Stomach (tissue), 9 donors: ENCODE data around the gene NFATC2. TPM values are rescaled to one million over a fixed set of nuclear protein-coding genes. Genes with fewer than 3 reads are reported as not detected.
"Not testable (repeated sequence)": the region's sequence is repeated elsewhere in the genome, so short reads cannot be mapped to it uniquely, and the experiment has no call there.

Source experiments
- DNase-seq, 2 donors: peaks; one replicate each; pipeline versions ENCODE4 v3.0.0 to v3.0.0-alpha.2; 2013 to 2019
- H3K27ac ChIP-seq, 5 donors: fragments of 200-600 bp in 4 of 5; sonication (generic) in 4 of 5; one replicate each; pipeline ENCODE4 v1.5.1; 2013 to 2019; ENCODE audit warnings: mild to moderate bottlenecking in 1 of 5, moderate library complexity in 1 of 5
- H3K27me3 ChIP-seq, 3 donors: fragments of 200-600 bp; sonication (generic); one replicate each; pipeline ENCODE4 v1.5.1; 2017 to 2019; ENCODE audit warnings: mixed run types in 1 of 3
- H3K36me3 ChIP-seq, 4 donors: fragments of 200-600 bp; sonication (generic); 1 replicate in 3 of 4; 2 replicates in 1 of 4; pipeline ENCODE4 v1.5.1; 2016 to 2019
- H3K4me1 ChIP-seq, 4 donors: fragments of 200-600 bp; sonication (generic); one replicate each; pipeline ENCODE4 v1.5.1; 2016 to 2019
- H3K4me3 ChIP-seq, 4 donors: fragments of 200-600 bp; sonication (generic) in 3 of 4; one replicate each; pipeline ENCODE4 v1.5.1; 2016 to 2019; ENCODE audit warnings: mild to moderate bottlenecking in 1 of 4
- H3K9me3 ChIP-seq, 4 donors: fragments of 200-600 bp; sonication (generic); one replicate each; pipeline ENCODE4 v1.5.1; 2016 to 2019
- EP300 ChIP-seq: sonication (generic); formaldehyde crosslinking; IDR thresholded peaks from one replicate; pipeline ENCODE4 v1.6.1; 2017; ENCODE audit warnings: antibody characterized with exemption
- POLR2A ChIP-seq, 4 donors: fragments of 450-650 bp; IDR thresholded peaks; one replicate each; pipeline ENCODE4 v1.6.1; 2016; ENCODE audit warnings: antibody characterized with exemption in 4 of 4, control low read depth in 2 of 4, mild to moderate bottlenecking in 1 of 4, moderate library complexity in 1 of 4
- POLR2AphosphoS5 ChIP-seq, 3 donors: sonication (generic); formaldehyde crosslinking; IDR thresholded peaks; one replicate each; pipeline ENCODE4 v1.6.1; 2016; ENCODE audit warnings: antibody characterized with exemption in 3 of 3
- WGBS, 5 donors: extraction: QIAGEN DNeasy Blood & Tissue Kit in 3 of 5; methylation state at CpG; one replicate each; pipeline versions ENCODE4 v1.1.5 to v1.1.7; 2013 to 2018; 5-methylcytosine and 5-hydroxymethylcytosine counted together
- intact Hi-C: fragments of 100-400 bp; cut with DNase I; formaldehyde crosslinking; loops from one replicate; pipeline ENCODE4 v1.15.1; 2023; ENCODE audit warnings: low total_unique reads
- polyA plus RNA-seq, 3 donors: library from polyadenylated mRNA; stranded (reverse); fragments of 200-250 nt; gene quantifications; one replicate each; pipeline ENCODE4 v1.2.3, GENCODE V29; 2013
- total RNA-seq, 5 donors: library from RNA; depleted of rRNA; stranded (reverse); fragments of >200 nt; gene quantifications; one replicate each; pipeline versions ENCODE4 v1.1.0 to v1.2.3, GENCODE V29; 2014 to 2016
- TF ChIP-seq, protein P1 (sequence below), 7 experiments: fragments of 450-650 bp in 4 of 7; fragments of 200-600 bp in 3 of 7; sonication (generic) in 3 of 7; IDR thresholded peaks; one replicate each; pipeline ENCODE4 v1.5.1; 2016 to 2019; ENCODE audit warnings: antibody characterized with exemption in 7 of 7, control low read depth in 2 of 7, mild to moderate bottlenecking in 1 of 7
- donor health status: healthy with polysubstance abuse.
- donor health status: Bipolar disorder and iron deficiency.
- donor health status: healthy.

The NFATC2 gene
- total and polyA plus RNA-seq, 8 donors, result 1.4 to 31.9 (median 8.6) TPM

DNA sequence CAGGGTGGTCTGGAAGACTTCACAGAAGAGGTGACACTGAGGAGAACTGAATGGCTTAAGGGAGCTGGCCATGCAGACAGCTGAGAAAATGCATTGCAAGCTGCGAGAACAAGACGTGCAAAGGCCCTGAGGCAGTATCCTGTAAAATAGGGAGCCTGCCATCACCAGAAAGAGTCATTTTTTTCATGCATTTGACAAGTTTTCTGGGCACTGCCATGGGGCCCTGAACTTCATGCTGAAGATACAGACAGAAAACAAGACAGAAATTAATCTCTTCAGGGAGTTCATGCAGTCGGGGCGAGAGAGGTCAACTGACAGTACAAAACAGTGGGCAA is 28.9 kb upstream of the NFATC2 start:
- TF ChIP-seq POLR2AphosphoS5 (IDR thresholded peaks at IDR 0.05) (no peak), POLR2A (IDR thresholded peaks at IDR 0.05) (no peak), EP300 (no peak)
- TF ChIP-seq, protein P1, sequence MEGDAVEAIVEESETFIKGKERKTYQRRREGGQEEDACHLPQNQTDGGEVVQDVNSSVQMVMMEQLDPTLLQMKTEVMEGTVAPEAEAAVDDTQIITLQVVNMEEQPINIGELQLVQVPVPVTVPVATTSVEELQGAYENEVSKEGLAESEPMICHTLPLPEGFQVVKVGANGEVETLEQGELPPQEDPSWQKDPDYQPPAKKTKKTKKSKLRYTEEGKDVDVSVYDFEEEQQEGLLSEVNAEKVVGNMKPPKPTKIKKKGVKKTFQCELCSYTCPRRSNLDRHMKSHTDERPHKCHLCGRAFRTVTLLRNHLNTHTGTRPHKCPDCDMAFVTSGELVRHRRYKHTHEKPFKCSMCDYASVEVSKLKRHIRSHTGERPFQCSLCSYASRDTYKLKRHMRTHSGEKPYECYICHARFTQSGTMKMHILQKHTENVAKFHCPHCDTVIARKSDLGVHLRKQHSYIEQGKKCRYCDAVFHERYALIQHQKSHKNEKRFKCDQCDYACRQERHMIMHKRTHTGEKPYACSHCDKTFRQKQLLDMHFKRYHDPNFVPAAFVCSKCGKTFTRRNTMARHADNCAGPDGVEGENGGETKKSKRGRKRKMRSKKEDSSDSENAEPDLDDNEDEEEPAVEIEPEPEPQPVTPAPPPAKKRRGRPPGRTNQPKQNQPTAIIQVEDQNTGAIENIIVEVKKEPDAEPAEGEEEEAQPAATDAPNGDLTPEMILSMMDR (IDR thresholded peaks at IDR 0.05), result no peak
- DNase-seq, result no peak
- intact Hi-C loops, result no loop called here
- Histone ChIP-seq H3K27me3 (peaks cover 0 to 13% (median 0%) of the 10 kb centered on the region in 3 donors), H3K4me1 (no peaks in the 10 kb centered on the region), H3K36me3 (no peaks in the 10 kb centered on the region), H3K4me3 (no peak overlapping the region), H3K9me3 (peaks cover 0 to 4% (median 0%) of the 10 kb centered on the region in 4 donors), H3K27ac (no peak overlapping the region)
- WGBS, 5 donors, result 82 to 99% (median 85%) methylated on average over 4 of the region's 4 CpGs

DNA sequence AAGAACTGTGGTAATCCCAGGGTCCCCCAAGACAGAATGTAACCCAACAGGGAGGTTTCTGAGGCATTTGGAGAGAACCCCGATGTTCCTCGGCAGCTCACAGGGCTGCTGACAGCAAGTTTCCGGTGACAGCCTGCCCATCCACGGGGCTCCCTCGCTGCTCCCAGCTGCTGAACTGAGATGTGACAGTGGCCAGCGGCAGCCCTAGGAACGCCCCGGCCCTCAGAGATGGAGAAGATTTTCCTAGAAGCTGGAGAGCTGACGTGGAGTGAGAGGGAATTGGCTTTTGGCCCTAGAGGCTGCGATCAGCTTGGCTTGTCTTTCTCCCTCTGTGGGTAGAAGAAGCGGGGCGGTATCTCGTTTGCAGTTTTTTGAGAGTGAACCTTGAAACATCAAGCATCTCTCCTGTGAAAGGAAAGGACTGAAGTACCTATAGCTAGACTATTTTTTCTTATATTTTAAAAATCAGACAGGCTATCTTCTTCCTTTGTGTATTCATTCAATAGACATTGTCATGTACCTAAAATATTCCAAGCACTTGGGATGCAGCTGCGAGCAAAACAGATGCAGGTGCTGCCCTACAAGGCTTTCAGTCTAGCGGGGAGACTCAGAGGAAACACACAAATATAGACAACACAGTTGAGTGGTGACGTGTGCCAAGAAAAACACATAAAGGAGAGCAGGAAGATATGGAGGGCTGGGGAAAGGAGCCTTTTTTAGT is 28.4 kb upstream of the NFATC2 start:
- H3K9me3 ChIP-seq, result peaks cover 0 to 4% (median 0%) of the 10 kb centered on the region in 4 donors
- TF ChIP-seq, protein P1 (IDR thresholded peaks at IDR 0.05), result no peak
- TF ChIP-seq EP300 (no peak), POLR2A (IDR thresholded peaks at IDR 0.05) (no peak), POLR2AphosphoS5 (IDR thresholded peaks at IDR 0.05) (no peak)
- H3K4me1 ChIP-seq, result no peaks in the 10 kb centered on the region
- DNase-seq, result peak in 1 of 2 donors; percentile 69
- H3K36me3 ChIP-seq, result no peaks in the 10 kb centered on the region
- H3K27ac ChIP-seq, result no peak overlapping the region
- no peak overlapping the region for H3K4me3 ChIP-seq
- WGBS, 5 donors, result 44 to 56% (median 52%) methylated on average over 16 of the region's 16 CpGs
- intact Hi-C loops, result no loop called here
- peaks cover 0 to 13% (median 0%) of the 10 kb centered on the region in 3 donors for H3K27me3 ChIP-seq

DNA sequence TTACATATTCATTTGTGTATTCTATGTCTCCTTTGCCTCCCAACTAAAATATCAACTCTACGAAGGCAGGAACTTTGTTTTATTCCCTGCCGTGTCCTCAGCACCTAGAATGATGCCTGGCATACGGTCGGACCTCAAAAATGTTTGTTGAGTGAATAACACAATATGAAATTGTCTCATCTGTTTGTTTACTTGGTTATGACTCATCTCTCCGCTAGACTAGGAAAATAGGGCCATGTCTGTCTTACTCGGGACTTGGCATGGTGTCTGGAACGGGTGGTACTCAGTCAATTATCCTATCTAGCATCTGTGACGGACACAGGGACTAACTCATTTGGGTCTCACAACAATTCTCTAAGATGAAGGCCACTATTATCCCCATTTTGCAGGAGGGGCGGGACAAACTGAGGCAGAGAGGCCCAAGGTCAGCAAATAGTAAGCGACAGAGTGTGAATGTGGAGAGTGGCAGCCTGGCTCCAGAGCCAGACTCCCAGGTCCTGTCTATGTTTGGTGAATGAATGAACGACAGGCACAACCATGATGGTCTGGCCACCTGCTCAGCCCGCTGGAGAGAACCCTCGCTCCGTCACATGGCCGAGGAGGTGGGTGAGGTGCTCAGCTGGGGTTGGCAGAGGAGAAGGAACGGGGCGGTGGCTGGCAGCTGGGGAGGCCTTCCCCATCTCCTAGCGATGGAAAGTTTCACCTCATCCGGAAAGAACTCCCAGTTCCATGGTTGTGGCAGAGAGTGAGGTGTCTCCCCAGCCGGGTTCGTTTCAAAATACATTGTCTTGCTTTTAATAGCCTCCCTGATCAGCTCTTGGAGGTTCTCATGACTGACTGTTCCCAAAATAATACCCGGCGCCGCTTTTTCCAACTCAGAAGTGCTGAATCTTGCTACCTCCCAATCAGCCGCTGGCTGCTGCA is 27.6 kb upstream of the NFATC2 start:
- Histone ChIP-seq H3K27me3 (peaks cover 0 to 13% (median 0%) of the 10 kb centered on the region in 3 donors), H3K36me3 (no peaks in the 10 kb centered on the region), H3K9me3 (peaks cover 0 to 4% (median 0%) of the 10 kb centered on the region in 4 donors), H3K4me3 (no peak overlapping the region), H3K4me1 (peaks cover 0 to 4% (median 0%) of the 10 kb centered on the region in 4 donors), H3K27ac (no peak overlapping the region)
- TF ChIP-seq EP300 (no peak), POLR2A (IDR thresholded peaks at IDR 0.05) (no peak), POLR2AphosphoS5 (IDR thresholded peaks at IDR 0.05) (no peak)
- TF ChIP-seq, protein P1 (IDR thresholded peaks at IDR 0.05), result no peak
- intact Hi-C loops, result no loop called here
- DNase-seq, result no peak
- 75 to 83% (median 78%) methylated on average over 25 of the region's 25 CpGs for WGBS, 5 donors

DNA sequence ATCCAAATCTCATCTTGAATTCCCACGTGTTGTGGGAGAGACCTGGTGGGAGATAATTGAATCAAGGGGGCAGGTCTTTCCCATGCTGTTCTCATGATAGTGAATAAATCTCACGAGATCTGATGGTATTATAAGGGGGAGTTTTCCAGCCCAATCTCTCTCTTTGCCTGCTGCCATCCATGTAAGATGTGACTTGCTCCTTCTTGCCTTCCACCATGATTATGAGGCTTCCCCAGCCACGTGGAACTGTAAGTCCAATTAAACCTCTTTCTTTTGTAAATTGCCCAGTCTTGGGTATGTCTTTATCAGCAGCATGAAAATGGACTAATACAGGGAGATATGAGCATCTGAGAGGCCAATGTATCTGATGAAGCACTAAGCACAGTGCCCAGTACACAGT is 26.0 kb upstream of the NFATC2 start:
- intact Hi-C loops, H3K4me3 ChIP-seq, H3K36me3 ChIP-seq, H3K9me3 ChIP-seq, H3K27ac ChIP-seq, DNase-seq: not testable (repeated sequence)
- 65 to 82% (median 77%) methylated on average over 3 of the region's 3 CpGs for WGBS, 5 donors
- Histone ChIP-seq H3K27me3 (peaks cover 0 to 19% (median 7%) of the 10 kb centered on the region in 3 donors), H3K4me1 (peaks cover 6 to 10% (median 7%) of the 10 kb centered on the region in 4 donors)
